Umbilical cord (tissue), 2 donors: ENCODE data around the gene VARS1. TPM values are rescaled to one million over a fixed set of nuclear protein-coding genes. Genes with fewer than 3 reads are reported as not detected.
"Not testable (repeated sequence)": the region's sequence is repeated elsewhere in the genome, so short reads cannot be mapped to it uniquely, and the experiment has no call there.

Experiments
- DNase-seq: peaks from one replicate; pipeline ENCODE4 v3.0.0-alpha.2; 2015; ENCODE audit warnings: low spot score
- total RNA-seq: library from RNA; depleted of rRNA; stranded (reverse); fragments of >200 nt; gene quantifications from one replicate; pipeline ENCODE4 v1.2.3, GENCODE V29; 2014; ENCODE audit warnings: low replicate concordance; ENCODE audit not compliant: insufficient read depth

VARS1 gene
- total RNA-seq, 1 donor from 2014 or later = 18.8 TPM

DNA sequence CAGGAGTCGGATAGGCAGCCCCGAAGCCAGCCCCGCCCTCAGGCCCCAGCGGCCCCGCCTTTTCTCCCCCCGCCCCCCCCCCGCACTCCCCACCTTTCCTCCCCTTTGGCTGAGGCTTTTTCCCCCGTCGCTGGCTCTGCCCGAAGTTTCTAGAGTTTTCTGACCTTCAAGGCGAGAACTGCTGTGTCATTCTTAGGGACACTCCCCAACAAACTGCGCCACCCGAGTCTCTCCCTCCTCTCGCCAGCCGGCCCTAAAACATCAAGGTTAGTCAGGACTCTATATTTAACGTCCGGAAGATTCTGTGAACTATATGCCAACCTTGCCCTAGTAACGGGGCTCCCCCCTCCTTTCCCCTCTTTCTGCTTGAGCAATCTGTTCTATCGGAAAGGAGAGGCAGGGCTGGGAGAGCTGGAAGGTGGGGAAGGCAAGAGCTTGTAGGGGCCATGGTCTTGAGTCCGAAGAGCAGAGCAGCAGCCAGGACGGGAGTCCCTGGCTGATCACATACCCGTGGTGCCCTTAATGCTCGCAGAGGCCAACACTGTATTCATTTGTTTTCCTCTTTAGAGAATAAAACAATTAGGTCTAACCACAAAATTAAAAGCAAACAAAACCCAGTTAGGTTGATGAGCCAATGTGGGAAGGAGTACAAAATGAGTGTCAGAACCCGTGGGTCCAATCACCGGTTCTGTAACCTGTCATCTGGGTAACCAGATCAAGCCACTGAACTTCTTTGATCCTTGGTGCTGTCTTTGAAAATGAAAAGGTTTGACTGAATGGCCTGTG lies 26.7 kb upstream of the VARS1 start:
- peak; percentile 88 for DNase-seq

- no peak for DNase-seq
Observed at GRCh38 chr6:31821301-31822035, 25.9 kb upstream of the VARS1 start.

GRCh38 chr6:31820399-31820798 lies 24.8 kb upstream of the VARS1 start:
- DNase-seq = not testable (repeated sequence)

DNA sequence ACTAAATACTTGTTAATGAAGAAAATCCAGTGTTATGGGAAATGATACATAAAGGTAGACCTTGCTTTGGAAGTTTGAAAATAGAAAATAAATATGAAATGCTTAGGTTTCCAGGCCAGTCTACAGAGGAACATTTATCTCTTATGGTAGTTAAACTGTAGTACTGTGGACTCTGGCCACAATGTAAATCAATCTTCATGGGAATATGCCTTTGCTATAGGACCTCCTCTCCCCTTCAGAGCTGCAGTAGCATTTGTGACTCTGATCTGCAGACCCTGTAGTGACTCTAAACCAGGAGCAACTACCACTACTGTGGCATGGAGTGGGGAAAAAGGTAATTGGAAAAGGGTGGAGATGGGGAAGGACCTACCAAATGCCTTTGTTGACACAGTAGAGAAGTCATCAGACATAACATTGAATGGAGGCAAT lies 24.3 kb upstream of the VARS1 start:
- no peak for DNase-seq

GRCh38 chr6:31817929-31818511 lies 22.5 kb upstream of the VARS1 start:
- not testable (repeated sequence) for DNase-seq

- DNase-seq = not testable (repeated sequence)
Observed at GRCh38 chr6:31817133-31817928, 21.8 kb upstream of the VARS1 start.

DNA sequence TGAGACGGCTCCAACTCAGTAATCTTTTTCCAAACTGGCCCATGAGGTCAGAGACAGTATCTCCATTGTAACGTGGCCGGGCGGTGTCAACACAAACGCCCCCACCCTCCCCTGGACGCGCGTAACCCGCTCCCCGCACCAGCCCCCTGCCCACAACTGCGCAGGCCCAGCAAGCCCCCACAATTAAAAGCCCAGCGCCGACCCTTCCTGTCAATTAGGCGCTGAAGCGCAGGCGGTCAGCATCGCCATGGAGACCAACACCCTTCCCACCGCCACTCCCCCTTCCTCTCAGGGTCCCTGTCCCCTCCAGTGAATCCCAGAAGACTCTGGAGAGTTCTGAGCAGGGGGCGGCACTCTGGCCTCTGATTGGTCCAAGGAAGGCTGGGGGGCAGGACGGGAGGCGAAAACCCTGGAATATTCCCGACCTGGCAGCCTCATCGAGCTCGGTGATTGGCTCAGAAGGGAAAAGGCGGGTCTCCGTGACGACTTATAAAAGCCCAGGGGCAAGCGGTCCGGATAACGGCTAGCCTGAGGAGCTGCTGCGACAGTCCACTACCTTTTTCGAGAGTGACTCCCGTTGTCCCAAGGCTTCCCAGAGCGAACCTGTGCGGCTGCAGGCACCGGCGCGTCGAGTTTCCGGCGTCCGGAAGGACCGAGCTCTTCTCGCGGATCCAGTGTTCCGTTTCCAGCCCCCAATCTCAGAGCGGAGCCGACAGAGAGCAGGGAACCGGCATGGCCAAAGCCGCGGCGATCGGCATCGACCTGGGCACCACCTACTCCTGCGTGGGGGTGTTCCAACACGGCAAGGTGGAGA lies 19.7 kb upstream of the VARS1 start, which contains the start of the genes HSPA1A and HSPA1L:
TSS of gene HSPA1A (plus strand) at position 519 of the 814 bp plus-strand sequence. CDS start at position 733, 214 bp downstream.
TSS of gene HSPA1L (minus strand) at position 259 of the 814 bp plus-strand sequence. CDS start 3,311 bp downstream, outside the sequence.
- DNase-seq = peak; percentile 99

DNA sequence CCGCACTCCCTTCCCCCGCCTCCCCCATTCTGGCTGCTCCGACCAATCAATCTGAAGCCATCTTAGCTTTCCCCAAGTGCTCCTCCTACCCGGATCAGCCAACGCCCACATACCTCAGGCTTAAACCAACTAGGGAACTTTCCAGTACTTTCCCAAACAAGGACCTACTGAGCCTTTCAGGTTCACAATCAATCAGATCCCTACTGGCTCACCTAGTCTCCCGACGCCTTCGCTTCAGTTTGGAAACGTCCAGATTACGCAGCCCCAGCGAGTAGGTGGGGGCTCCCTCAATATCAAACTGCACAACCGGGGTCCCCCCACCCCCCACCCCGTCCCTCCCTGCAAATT lies 19.1 kb upstream of the VARS1 start:
- peak; percentile 99 for DNase-seq

DNA sequence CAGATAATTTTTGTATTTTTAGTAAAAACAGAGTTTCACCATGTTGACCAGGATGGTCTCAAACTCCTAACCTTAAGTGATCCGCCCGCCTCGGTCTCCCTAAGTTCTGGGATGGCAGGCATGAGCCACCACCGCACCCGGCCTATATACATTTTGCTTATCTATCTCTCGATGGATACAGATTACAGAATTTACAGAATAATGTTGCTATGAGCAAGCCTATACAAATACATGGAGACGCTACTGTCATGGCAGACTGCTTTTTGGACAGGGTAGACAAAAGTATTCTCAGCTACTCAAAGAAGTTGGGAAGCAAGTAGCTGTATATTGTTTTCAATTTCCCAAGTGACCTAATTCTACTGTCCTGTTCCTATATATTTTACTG lies 17.9 kb upstream of the VARS1 start:
- no peak for DNase-seq

GRCh38 chr6:31811645-31812044 lies 16.1 kb upstream of the VARS1 start:
- no peak for DNase-seq

DNA sequence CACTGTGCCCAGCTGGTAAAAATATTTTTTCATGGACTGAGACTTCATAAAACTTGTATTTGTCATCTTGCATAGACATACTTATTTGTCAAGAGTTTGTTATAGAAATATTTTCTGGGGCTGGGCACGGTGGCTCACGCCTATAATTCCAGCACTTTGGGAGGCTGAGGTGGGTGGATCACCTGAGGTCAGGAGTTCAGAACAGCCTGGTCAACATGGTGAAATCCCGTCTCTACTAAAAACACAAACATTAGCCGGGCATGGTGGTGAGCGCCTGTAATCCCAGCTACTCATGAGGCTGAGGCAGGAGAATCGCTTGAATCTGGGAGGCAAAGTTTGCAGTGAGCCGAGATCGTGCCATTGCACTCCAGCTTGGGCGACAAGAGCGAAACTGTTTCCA lies 13.0 kb upstream of the VARS1 start:
- DNase-seq = not testable (repeated sequence)

DNA sequence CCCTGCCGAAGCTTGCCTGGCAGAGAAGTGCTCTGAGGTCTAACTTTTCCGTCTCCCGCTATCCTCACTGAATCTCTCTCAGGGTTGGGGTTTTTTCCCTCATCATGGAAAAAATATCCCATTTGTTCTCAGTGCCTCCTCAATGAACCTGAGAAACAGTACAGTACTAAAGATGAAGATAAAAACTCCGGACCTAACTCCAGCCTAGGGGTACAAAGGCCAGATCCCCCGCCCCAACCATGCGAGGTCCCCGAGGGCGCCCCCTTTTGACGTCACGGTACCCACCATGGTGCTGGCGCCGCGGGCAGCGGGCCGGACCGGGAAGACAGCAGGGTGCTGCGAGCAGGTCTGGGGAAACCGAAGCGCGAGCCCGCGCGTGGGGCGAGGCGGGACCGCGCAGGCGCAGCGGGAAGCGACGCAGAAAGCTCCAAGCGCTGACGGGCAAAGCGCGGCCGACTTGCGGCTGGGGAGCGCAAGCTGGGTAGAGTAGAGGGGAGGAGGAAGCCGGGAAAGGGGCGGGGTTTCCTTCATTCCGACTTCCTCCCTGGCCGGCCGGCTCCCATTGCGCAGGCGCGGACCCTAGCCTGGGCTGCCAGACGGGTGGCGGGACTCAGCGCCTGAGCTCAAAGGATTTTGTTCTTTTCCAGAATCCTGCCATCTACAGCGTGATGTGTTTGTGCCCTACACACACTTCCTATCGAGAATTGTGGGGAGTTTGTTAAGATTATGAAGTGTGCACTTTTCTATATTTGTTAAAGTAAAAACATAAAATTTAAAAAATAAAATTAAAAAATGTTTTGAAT lies 11.1 kb upstream of the VARS1 start, which contains the start of gene LSM2:
TSS of gene LSM2 (minus strand) at position 497 of the 803 bp plus-strand sequence. CDS start at position 288, 209 bp downstream.
- DNase-seq = peak; percentile 99

- DNase-seq = no peak
Observed at GRCh38 chr6:31805939-31806469, 10.5 kb upstream of the VARS1 start.

DNA sequence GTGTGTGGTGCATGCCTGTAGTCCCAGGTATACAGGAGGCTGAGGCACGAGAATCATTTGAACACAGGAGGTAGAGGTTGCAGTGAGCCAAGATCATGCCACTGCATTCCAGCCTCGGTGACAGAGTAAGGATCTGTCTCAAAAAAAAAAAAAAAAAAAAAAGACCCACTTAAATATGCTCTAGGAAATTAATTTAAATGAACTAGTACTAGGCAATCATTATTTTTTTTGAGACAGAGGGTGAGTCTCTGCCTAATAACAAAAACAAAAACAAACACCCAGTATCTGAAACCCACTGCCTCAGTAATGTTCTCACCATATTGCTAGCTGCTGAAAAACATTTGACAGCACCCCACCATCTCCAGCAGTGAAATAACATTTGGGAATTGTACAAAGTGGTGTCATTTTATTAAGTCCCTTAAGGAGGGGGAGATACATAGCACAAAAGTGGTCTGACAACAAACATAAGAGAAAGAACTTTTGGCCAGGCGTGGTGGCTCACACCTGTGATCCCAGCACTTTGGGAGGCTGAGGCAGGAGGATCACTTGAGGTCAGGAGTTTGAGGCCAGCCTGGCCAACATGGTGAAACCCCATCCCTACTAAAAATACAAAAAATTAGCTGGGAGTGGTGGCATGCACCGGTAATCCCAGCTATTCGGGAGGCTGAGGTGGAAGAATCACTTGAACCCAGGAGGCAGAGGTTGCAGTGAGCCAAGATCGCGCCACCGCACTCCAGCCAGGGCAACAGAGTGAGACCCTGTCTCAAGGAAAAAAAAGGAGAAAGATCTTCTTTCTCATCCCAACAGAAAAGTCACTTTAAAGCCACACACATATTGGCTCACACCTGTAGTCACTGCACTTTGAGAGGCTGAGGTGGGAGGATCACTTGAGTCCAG lies 5.7 kb upstream of the VARS1 start:
- not testable (repeated sequence) for DNase-seq

- DNase-seq = no peak
Observed at GRCh38 chr6:31799781-31800180, 4.2 kb upstream of the VARS1 start.

DNA sequence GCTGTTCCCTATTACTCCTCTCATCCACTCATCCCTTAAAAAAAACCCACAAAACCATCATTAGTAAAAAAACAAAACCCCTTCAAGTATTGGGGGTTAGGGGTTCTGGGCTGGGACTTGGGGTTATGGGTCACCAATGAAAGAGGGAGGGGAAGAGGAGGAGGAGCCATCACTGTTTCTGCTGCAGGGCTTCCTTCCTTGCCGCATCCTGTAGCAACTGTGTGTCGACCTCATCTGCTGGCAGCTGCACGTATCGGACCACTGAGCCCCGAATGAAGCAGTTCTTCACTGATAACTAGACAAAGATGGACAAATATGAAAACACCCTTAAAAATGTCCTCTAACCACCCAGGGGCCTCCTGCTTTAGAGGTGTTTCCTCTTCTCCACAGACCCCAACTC lies 2.0 kb upstream of the VARS1 start:
- DNase-seq = no peak

DNA sequence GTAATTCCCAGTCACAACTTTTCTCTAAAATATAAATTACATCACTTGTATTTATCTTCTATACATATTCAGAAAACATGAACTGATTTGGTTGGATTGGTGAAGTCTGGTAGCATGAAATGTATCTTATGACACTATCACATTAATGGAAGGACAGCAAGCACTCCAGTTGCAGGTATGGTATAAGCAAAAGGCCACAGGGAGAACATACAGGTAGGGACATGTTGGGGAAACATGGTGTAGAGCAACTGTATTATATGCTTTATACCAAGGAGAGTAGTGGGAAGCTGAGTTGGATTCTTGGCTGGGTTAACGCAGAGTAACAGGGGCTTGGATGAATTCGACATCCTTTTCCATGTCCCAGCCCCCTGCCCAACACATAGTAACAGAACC lies 1.4 kb upstream of the VARS1 start:
- DNase-seq = no peak

DNA sequence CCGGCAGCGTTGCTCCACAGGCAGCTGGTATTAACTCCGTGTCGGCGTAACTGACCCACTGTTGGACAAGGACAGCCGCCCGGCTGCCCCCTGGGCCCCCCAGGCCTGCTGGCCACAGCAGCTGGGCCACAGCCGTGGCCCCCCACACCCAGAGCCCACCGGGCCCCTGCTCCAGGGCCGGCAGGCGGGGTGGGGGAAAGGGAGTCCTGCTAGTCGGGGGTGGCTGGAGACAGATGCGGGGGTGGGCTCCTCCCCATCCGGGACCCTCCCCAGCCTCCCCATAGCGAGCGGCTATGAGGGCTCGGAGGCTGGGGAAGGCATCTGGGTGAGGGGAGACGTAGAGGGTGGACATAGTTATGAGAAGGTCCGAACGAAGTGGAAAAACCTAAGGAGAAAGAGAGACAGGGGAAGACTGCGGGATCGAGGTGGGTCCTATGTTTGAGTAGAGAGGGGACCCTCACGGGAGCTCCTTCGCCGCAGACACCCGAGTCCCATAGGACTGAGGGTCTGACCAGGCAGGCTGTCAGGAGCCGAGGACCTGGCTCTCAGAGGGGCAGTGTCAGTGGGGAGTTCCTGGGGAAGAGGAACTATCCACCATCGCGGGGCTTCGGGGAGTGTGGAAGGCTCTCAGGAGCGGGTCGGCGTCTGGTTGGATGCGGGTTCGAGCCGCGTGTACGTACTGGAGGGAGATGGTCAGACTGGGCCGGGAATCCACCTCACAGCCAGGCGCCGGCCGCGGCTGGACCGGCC lies 511 bp downstream of the VARS1 start:
- DNase-seq = no peak
